H1 (cell line): Measurements from ENCODE around the gene MMAA. TPM values are rescaled to one million over a fixed set of nuclear protein-coding genes. Genes with fewer than 3 reads are reported as not detected.
A peak's percentile ranks its signal among the peaks of the same experiment; 100 is the strongest.

Experiments
- CTCF ChIA-PET: fragments of 300-600 bp; sonication (Branson Sonifier 250); formaldehyde crosslinking; loops from one replicate; lab custom pipeline; 2021; ENCODE audit not compliant: partially characterized antibody; lab: Charles Lee
- POLR2A ChIA-PET: fragments of 300-600 bp; sonication (Branson Sonifier 250); formaldehyde crosslinking; loops from one replicate; lab custom pipeline; 2021; ENCODE audit warnings: inconsistent platforms; ENCODE audit not compliant: partially characterized antibody; lab: Charles Lee
- DNase-seq, 2 experiments: peaks; one replicate each; pipeline versions ENCODE4 v3.0.0 to v3.0.0-alpha.2; 2010 to 2022; ENCODE audit warnings: low spot score in 2 of 2, low read depth in 1 of 2, mixed read lengths in 1 of 2
- FAIRE-seq: peaks from 2 replicates; lab custom pipeline; 2011; peaks lifted over from hg19 to GRCh38; lab: Jason Lieb, UNC
- H2AFZ ChIP-seq: 2 replicates; pipeline ENCODE4 v1.8.1; 2012; ENCODE audit warnings: low read length, inconsistent platforms
- H2AK5ac ChIP-seq: 2 replicates; pipeline ENCODE4 v1.6.1; 2013; ENCODE audit warnings: low read depth, low read length
- H2BK120ac ChIP-seq: replicated peaks from 2 replicates; pipeline ENCODE3; 2013; ENCODE audit warnings: low read depth, low read length, inconsistent platforms
- H2BK12ac ChIP-seq: 2 replicates; pipeline ENCODE4 v1.6.1; 2013; ENCODE audit warnings: low read depth, low read length
- H2BK15ac ChIP-seq: 2 replicates; pipeline ENCODE4 v1.6.1; 2013; ENCODE audit warnings: low read length
- H2BK20ac ChIP-seq: 2 replicates; pipeline ENCODE4 v1.6.1; 2013; ENCODE audit warnings: low read length
- H2BK5ac ChIP-seq: 2 replicates; pipeline ENCODE4 v1.6.1; 2013; ENCODE audit warnings: low read depth, low read length
- H3K14ac ChIP-seq: 2 replicates; pipeline ENCODE4 v1.6.1; 2013; ENCODE audit warnings: inconsistent platforms; ENCODE audit not compliant: insufficient read length
- H3K18ac ChIP-seq: 2 replicates; pipeline ENCODE4 v1.6.1; 2013; ENCODE audit warnings: low read length; ENCODE audit errors: extremely low read depth
- H3K23ac ChIP-seq: 2 replicates; pipeline ENCODE4 v1.6.1; 2013; ENCODE audit warnings: inconsistent platforms; ENCODE audit not compliant: insufficient read length
- H3K23me2 ChIP-seq: 2 replicates; pipeline ENCODE4 v1.6.1; 2013; ENCODE audit warnings: low read depth, low read length
- H3K27ac ChIP-seq: 2 replicates; pipeline ENCODE4 v1.6.1; 2011; ENCODE audit warnings: low read depth, low read length, inconsistent platforms
- H3K27me3 ChIP-seq, 4 experiments: replicated peaks in 1 of 4; 1 replicate in 1 of 4; 2 replicates in 3 of 4; pipeline versions ENCODE4 v1.6.1 to v1.8.1; 2011 to 2013; ENCODE audit warnings: low read length in 3 of 4, mild to moderate bottlenecking in 3 of 4, inconsistent platforms in 2 of 4, mixed read lengths in 2 of 4, moderate library complexity in 1 of 4; ENCODE audit not compliant: control insufficient read depth in 3 of 4, insufficient read depth in 3 of 4; ENCODE audit errors: extremely low read depth in 1 of 4
- H3K36me3 ChIP-seq, 4 experiments: 2 replicates each; pipeline versions ENCODE4 v1.6.1 to v1.8.1; 2011 to 2013; ENCODE audit warnings: mild to moderate bottlenecking in 4 of 4, low read length in 3 of 4, moderate library complexity in 2 of 4, control low read depth in 1 of 4, inconsistent platforms in 1 of 4; ENCODE audit not compliant: insufficient read depth in 4 of 4, control insufficient read depth in 2 of 4
- H3K4ac ChIP-seq: replicated peaks from 2 replicates; pipeline ENCODE3; 2013; ENCODE audit warnings: low read length, low read depth, mixed read lengths, inconsistent platforms; ENCODE audit not compliant: insufficient read length
- H3K4me1 ChIP-seq, 4 experiments: replicated peaks in 1 of 4; 1 replicate in 1 of 4; 2 replicates in 3 of 4; pipeline versions ENCODE4 v1.6.1 to v1.8.1; 2011 to 2013; ENCODE audit warnings: low read length in 3 of 4, inconsistent platforms in 2 of 4, mixed read lengths in 1 of 4; ENCODE audit not compliant: insufficient read depth in 4 of 4, control insufficient read depth in 3 of 4
- H3K4me2 ChIP-seq, 2 experiments: 2 replicates each; pipeline versions ENCODE4 v1.6.1 to v1.8.1; 2011 to 2013; ENCODE audit warnings: low read depth in 2 of 2, low read length in 2 of 2, control low read depth in 1 of 2, inconsistent platforms in 1 of 2, mild to moderate bottlenecking in 1 of 2; ENCODE audit not compliant: insufficient read depth in 1 of 2
- H3K4me3 ChIP-seq, 4 experiments: fragments of 200-600, 300-600 bp in 1 of 4; sonication (generic), shearing (Covaris generic), sonication (Bioruptor Twin) in 1 of 4; 2 replicates each; pipeline versions ENCODE4 v1.5.1 to v1.8.1; 2011 to 2016; ENCODE audit warnings: low read length in 4 of 4, low read depth in 3 of 4, control low read depth in 2 of 4, inconsistent platforms in 2 of 4, mild to moderate bottlenecking in 2 of 4, mixed read lengths in 1 of 4, moderate library complexity in 1 of 4; ENCODE audit not compliant: insufficient read depth in 2 of 4; ENCODE audit errors: extremely low read depth in 1 of 4
- H3K56ac ChIP-seq: replicated peaks from 2 replicates; pipeline ENCODE3; 2013; ENCODE audit warnings: low read depth, mild to moderate bottlenecking, mixed read lengths, low read length, inconsistent platforms; ENCODE audit not compliant: insufficient read length
- H3K79me1 ChIP-seq: 2 replicates; pipeline ENCODE4 v1.6.1; 2013; ENCODE audit warnings: low read depth, low read length, control low read depth
- H3K79me2 ChIP-seq, 2 experiments: 2 replicates each; pipeline versions ENCODE4 v1.6.1 to v1.8.1; 2012 to 2013; ENCODE audit warnings: low read length in 2 of 2, mild to moderate bottlenecking in 2 of 2, inconsistent platforms in 1 of 2; ENCODE audit not compliant: insufficient read depth in 2 of 2, control insufficient read depth in 1 of 2
- H3K9ac ChIP-seq, 4 experiments: replicated peaks in 1 of 4; 1 replicate in 1 of 4; 2 replicates in 3 of 4; pipeline versions ENCODE4 v1.6.1 to v1.8.1; 2011 to 2013; ENCODE audit warnings: low read depth in 3 of 4, low read length in 3 of 4, control low read depth in 2 of 4, mild to moderate bottlenecking in 2 of 4, moderate library complexity in 2 of 4, inconsistent platforms in 1 of 4; ENCODE audit errors: extremely low read depth in 1 of 4
- H3K9me3 ChIP-seq, 2 experiments: 2 replicates each; pipeline versions ENCODE4 v1.6.1 to v1.8.1; 2012 to 2013; ENCODE audit warnings: mild to moderate bottlenecking in 2 of 2, moderate library complexity in 2 of 2, control low read depth in 1 of 2, inconsistent platforms in 1 of 2, low read depth in 1 of 2, low read length in 1 of 2, mixed read lengths in 1 of 2; ENCODE audit not compliant: insufficient read depth in 2 of 2
- H4K20me1 ChIP-seq, 2 experiments: replicated peaks in 1 of 2; 2 replicates each; pipeline versions ENCODE3 to v1.8.1; 2011 to 2013; ENCODE audit warnings: inconsistent platforms in 2 of 2, low read length in 2 of 2, mild to moderate bottlenecking in 1 of 2; ENCODE audit not compliant: insufficient read depth in 2 of 2, control insufficient read depth in 1 of 2
- H4K5ac ChIP-seq: 2 replicates; pipeline ENCODE4 v1.6.1; 2013; ENCODE audit warnings: low read length, low read depth, mixed read lengths, inconsistent platforms; ENCODE audit not compliant: insufficient read length
- H4K8ac ChIP-seq: 2 replicates; pipeline ENCODE4 v1.8.0; 2013; ENCODE audit warnings: mild to moderate bottlenecking, moderate library complexity, low read length, inconsistent platforms; ENCODE audit not compliant: insufficient read depth; ENCODE audit errors: extremely low read depth
- H4K91ac ChIP-seq: replicated peaks from 2 replicates; pipeline ENCODE3; 2013; ENCODE audit warnings: low read length, mixed read lengths, inconsistent platforms; ENCODE audit not compliant: insufficient read length
- BACH1 ChIP-seq: IDR thresholded peaks from 2 replicates; pipeline ENCODE4 v1.6.1; 2012; ENCODE audit warnings: low read length, improper control_type of control experiment
- TAF7 ChIP-seq: optimal IDR thresholded peaks from 2 replicates; pipeline ENCODE3; 2011; ENCODE audit warnings: low read depth, mild to moderate bottlenecking, inconsistent platforms, low read length, moderate library complexity, borderline replicate concordance
- WGBS, 2 experiments: shearing (Covaris generic) in 1 of 2; methylation state at CpG; one replicate each; pipeline versions ENCODE4 v1.1.6 to v1.1.7; 2013 to 2015; ENCODE audit warnings: low lambda C conversion rate in 2 of 2, mixed read lengths in 2 of 2, inconsistent platforms in 1 of 2, low coverage in 1 of 2, missing lambda C conversion rate in 1 of 2; ENCODE audit not compliant: insufficient replicate concordance in 2 of 2, insufficient coverage in 1 of 2, insufficient read length in 1 of 2; ENCODE audit errors: extremely low coverage in 1 of 2, missing lambda C conversion rate in 1 of 2; 5-methylcytosine and 5-hydroxymethylcytosine counted together
- polyA plus RNA-seq, 7 experiments: library from polyadenylated mRNA; depleted of rRNA in 3 of 7; stranded (reverse) in 5 of 7; unstranded in 2 of 7; fragments of >200 nt in 5 of 7; fragments of 200-250 nt in 2 of 7; gene quantifications; 1 replicate in 5 of 7; 2 replicates in 1 of 7; 4 replicates in 1 of 7; pipeline versions ENCODE4 v1.2.1 to v1.2.3, GENCODE V29; 2011 to 2013; ENCODE audit warnings: missing spikeins in 2 of 7, mixed read lengths in 2 of 7
- total RNA-seq: library from RNA; stranded (reverse); fragmentation: NEBNext Ultra II Directional; extraction: Animal tissue kit (Norgen Biotek cat#: 25700); gene quantifications from 2 replicates; pipeline ENCODE4 v1.2.1, GENCODE V29; 2021

Gene MMAA
- total and polyA plus RNA-seq, 2 of the 8 experiments (the other 6 are each of a cell fraction or from before 2014, with no cell fraction given): 0.98 to 4.9 TPM

DNA sequence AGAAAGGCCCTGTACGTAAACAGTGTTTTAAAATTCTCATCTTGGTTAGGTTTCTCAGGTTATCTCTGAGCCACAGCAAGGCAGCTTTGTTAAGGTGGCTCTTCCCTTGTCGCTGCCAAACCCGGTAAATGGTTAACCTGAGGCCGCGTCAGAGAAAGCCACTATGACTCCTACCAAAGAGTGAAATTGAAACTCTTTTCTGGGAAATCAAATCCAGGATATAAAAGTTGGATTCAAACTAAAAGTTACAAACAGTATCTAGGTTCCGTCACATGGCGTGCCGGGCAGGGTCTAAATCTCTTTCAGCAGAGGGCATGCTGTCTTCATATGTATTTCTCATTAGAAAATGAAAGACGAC lies 433 bp downstream of the MMAA start:
- POLR2A ChIA-PET: interaction anchor here (1.0 kb wide), 1 partner anchor 490 kb away, joined by 3 read pairs; no protein-coding TSS in a partner anchor
- Histone ChIP-seq H2AFZ (peak overlapping the region; percentile 66), H3K4me3 (peak overlapping the region; percentile 71 to 96 (median 80)), H2AK5ac (no peak overlapping the region), H3K9me3 (peaks cover 2 to 4% of the 10 kb centered on the region in 2 experiments; a peak in 2 of 4 replicates), H3K56ac (peak overlapping the region; percentile 32), H3K27ac (peak overlapping the region; percentile 46; the same call in 1 of the 2 replicates), H4K5ac (peak overlapping the region; percentile 45), H2BK15ac (no peak overlapping the region), H3K4ac (peak overlapping the region; percentile 5), H3K23me2 (peaks cover 4% of the 10 kb centered on the region), H2BK20ac (no peak overlapping the region), H2BK120ac (peak overlapping the region; percentile 6), H3K27me3 (no peaks in the 10 kb centered on the region), H2BK5ac (no peak overlapping the region), H3K14ac (no peak overlapping the region), H3K36me3 (no peaks in the 10 kb centered on the region; a peak in 1 of 8 replicates), H4K20me1 (no peaks in the 10 kb centered on the region), H3K79me1 (no peaks in the 10 kb centered on the region), H3K4me2 (peak overlapping the region; percentile 64 to 67), H3K9ac (peak overlapping the region in 3 of 4 experiments; percentile 6 to 65 (median 15); a peak in 3 of 7 replicates), H3K23ac (no peak overlapping the region), H2BK12ac (no peak overlapping the region), H3K18ac (peak overlapping the region; percentile 62), H3K79me2 (no peaks in the 10 kb centered on the region; a peak in 1 of 4 replicates), H3K4me1 (peaks cover 0 to 7% (median 2%) of the 10 kb centered on the region in 4 experiments; a peak in 4 of 7 replicates)
- CTCF ChIA-PET: interaction anchor here (0.6 to 1.7 kb wide), 14 partner anchors 10 to 440 kb away, joined by 3 to 6 read pairs (median 3); partner anchors contain the start of gene ZNF827
- no peak for DNase-seq
- FAIRE-seq: no peak
- 43% methylated on average over 9 of the region's 9 CpGs; no CpG with 5 or more reads in 1 of the 2 experiments for WGBS, 2 experiments
- TF ChIP-seq BACH1 (no peak), TAF7 (peak; percentile 5)
- TF ChIP-seq, all 59 proteins: peak for 1
- Histone ChIP-seq H4K8ac (no peak overlapping the region; the same call in 1 of the 2 replicates), H4K91ac (peak overlapping the region; percentile 79)
